Activated naive CD4-positive, alpha-beta T cell treated with anti-CD3 and anti-CD28 coated beads, Interleukin-2, amount 50 U/mL, for 72 hours (primary cell): Measurements from ENCODE around the gene LHX2. TPM values are rescaled to one million over a fixed set of nuclear protein-coding genes. Genes with fewer than 3 reads are reported as not detected.

ENCODE experiments used
- ATAC-seq, 2 donors: fragments of 150-1000 bp; cut with Tn5 transposase; 2 replicates each; pipeline ENCODE4 v1.10.0; 2021; ENCODE audit warnings: mild to moderate bottlenecking in 2 of 2, moderate library complexity in 2 of 2
- DNase-seq, 2 donors: peaks; one replicate each; pipeline ENCODE4 v3.0.0; 2021 to 2022; ENCODE audit warnings: low spot score in 2 of 2
- H3K27ac Mint-ChIP-seq, 2 donors: one replicate each; pipeline ENCODE4 v1.8.0; 2022; ENCODE audit warnings: mild to moderate bottlenecking in 2 of 2, mixed read lengths in 2 of 2
- H3K36me3 Mint-ChIP-seq, 2 donors: one replicate each; pipeline ENCODE4 v1.8.0; 2022; ENCODE audit warnings: mixed read lengths in 2 of 2
- H3K9me3 Mint-ChIP-seq, 2 donors: one replicate each; pipeline ENCODE4 v1.8.0; 2022; ENCODE audit warnings: mixed read lengths in 2 of 2
- total RNA-seq, 2 donors: library from RNA; stranded (reverse); gene quantifications; one replicate each; pipeline ENCODE4 v1.2.3, GENCODE V29; 2022

The LHX2 gene
- total RNA-seq, 2 donors from 2014 or later, result not detected

DNA sequence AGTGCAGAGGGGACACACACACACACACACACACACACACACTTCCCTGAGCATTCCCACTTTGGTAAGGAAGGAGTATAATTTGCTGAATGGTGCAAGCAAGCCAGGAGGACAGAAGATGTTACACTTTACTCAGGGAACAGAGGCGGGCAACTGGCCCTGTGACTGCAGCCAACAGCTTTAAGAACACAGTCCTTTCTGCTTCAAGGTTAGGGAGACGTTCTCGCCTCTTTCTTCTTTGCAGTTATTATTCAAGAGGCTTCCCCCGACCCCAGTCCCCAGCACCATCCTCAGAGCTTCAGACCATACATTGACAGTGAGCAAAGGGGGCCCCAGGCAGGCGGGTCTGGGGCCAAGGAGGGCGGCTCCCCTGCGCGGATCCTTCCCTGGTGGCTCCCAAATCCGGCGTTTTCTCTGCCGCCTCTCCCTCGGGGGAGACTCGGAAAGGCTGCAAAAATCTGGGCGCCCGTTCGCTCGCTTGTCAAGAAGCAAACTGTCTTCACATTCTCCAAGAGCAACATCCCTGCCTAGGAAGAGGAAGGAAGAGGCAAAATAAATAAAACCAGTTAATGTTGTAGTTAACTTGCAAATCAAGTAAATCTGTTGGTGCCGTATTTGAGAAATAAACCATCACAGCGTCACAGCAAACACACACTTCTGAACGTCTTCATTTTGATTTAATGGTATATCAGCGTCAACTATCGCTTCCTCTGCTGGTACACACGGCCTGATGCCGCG lies 3.8 kb upstream of the LHX2 start:
- Mint-ChIP-seq H3K9me3 (no peaks in the 10 kb centered on the region), H3K27ac (no peak overlapping the region), H3K36me3 (peaks cover 11 to 14% of the 10 kb centered on the region in 2 donors)
- ATAC-seq (no peak), DNase-seq (no peak)

DNA sequence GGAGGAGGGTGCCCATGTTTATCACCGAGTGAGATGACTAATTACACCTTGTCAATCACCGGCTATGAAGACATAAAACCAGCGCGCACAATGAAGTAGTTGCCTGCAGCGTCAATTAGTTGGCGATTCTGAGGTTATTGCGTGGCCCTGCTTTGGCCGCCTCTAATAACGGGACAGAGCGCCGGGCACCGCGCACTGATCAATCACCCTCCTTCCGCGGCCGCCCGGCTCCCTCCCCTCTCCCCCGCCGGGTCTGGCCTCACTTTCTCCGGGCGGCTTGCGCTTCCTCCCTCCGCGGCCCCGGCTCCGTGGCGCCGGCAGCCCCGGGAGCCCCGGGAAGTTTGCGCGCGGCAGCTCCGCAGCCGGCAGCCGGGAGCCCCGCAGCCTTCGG lies 3.3 kb upstream of the LHX2 start:
- no peak for DNase-seq
- Mint-ChIP-seq H3K27ac (no peak overlapping the region), H3K36me3 (peaks cover 11 to 14% of the 10 kb centered on the region in 2 donors), H3K9me3 (no peaks in the 10 kb centered on the region)
- peak; percentile 22 to 43 for ATAC-seq

DNA sequence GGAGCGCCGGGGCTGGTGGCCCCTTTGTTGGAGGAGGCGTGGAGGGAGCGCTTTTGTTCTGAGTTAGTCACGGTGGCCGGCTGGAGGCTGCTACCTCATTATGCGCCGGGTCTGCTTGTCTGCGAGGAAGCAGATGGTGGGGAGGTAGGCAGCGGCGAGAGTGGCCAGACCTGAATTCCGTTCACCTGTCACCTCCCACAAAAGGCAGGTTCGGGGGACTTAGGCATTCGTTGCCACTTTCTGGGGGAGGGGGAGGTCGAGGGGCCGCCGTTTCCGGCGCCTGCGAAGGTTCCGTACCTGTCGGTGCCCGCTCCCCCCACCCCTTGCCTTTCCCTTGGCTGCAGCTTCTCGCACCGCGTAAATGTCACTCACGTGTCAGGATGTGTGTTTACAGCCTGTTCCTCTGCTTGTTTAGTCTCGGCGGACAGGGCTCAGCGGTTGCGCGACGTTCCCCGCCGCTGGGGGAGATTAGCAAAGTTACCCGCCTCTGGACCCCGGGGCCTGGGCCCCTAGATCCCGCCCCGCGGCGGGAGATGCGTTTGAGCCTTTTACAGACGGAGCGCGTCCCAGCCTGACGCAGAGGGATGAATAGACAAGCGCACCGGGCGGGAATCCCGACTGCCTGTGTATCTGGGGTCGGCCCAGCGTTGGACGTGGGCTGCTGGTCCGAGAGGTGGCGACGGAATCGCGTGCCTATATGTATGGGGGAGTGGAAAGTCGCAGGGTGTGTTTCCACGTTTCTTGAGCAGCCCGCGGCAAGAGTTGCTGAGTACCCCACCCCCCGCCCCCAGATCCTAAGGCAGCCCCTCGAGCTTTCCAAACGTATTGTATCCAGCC lies 2.7 kb upstream of the LHX2 start:
- ATAC-seq (no peak), DNase-seq (peak in 1 of 2 donors; percentile 28)
- H3K36me3 Mint-ChIP-seq, result peaks cover 11 to 14% of the 10 kb centered on the region in 2 donors
- H3K27ac Mint-ChIP-seq, result no peak overlapping the region
- no peaks in the 10 kb centered on the region for H3K9me3 Mint-ChIP-seq

DNA sequence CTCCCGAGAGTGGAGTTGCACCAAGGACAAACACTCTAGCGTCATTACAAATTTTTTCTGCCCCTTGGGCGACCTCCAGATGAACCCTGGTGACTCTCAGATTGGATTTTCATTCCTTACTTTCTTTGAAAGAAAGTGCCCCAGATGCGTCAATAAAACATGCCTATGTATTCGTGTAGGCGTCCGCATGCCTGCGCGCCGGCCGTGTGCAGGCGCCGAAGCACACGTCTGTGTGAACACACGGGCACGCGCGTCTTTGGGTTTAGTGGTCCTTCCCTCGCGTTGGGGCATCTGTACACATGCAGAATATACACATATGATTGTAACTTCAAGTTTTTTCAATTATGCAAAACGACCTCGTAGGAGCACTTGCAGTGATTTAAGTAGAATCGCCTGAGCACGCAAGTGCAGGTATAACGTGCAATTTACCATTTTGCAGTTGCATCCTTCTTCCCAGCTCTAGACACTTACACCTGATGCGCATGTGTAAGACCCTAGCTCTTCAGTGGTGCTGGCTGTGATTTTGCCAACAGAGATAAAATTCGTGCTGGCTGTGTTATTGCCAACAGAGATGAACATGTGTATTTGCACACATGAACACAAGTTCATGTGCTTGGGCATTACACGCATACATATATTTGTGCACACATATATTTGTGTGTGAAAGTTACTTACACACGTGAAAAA lies 1.9 kb upstream of the LHX2 start:
- ATAC-seq, result no peak
- H3K36me3 Mint-ChIP-seq, result peaks cover 11 to 14% of the 10 kb centered on the region in 2 donors
- peak overlapping the region in 1 of 2 donors; percentile 61 for H3K27ac Mint-ChIP-seq
- no peaks in the 10 kb centered on the region for H3K9me3 Mint-ChIP-seq
- DNase-seq, result no peak

GRCh38 chr9:124010303-124010664 lies 1.3 kb upstream of the LHX2 start:
- Mint-ChIP-seq H3K27ac (no peak overlapping the region), H3K9me3 (no peaks in the 10 kb centered on the region), H3K36me3 (peaks cover 11 to 14% of the 10 kb centered on the region in 2 donors)
- ATAC-seq, result no peak
- DNase-seq, result no peak

DNA sequence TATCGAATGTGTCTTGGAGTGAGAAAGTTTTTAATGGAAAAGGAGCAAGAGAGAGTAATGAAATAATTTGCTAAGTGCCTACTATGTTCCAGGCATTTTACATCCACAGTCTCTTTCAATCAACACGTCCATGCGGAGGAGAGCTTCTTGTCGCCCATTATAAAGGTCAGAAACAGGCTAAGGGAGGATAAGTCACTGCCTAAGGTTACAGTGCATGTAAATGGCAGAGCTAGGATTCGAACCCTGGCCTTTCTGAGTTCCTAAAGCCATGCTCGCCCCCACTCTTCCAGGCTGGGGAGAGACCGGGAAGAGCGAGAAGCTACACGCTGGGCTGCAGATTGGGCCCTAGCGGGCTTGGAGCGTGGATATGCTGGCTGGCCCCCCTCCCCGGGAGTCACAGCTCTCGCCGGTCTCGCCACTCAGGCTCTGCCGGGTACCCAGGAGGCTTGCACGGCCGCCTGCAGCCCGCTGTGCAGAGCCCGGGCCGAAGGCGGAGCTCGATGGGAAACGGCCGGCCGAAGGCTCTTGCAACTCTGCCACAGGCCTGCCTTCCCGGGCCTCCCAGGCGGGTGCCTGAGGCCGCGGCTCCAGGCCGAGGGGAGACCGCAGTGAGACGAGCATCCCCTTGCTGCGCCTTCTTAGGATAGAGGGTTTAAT lies 775 bp upstream of the LHX2 start:
- H3K27ac Mint-ChIP-seq, result no peak overlapping the region
- DNase-seq (no peak), ATAC-seq (no peak)
- peaks cover 11 to 14% of the 10 kb centered on the region in 2 donors for H3K36me3 Mint-ChIP-seq
- no peaks in the 10 kb centered on the region for H3K9me3 Mint-ChIP-seq

DNA sequence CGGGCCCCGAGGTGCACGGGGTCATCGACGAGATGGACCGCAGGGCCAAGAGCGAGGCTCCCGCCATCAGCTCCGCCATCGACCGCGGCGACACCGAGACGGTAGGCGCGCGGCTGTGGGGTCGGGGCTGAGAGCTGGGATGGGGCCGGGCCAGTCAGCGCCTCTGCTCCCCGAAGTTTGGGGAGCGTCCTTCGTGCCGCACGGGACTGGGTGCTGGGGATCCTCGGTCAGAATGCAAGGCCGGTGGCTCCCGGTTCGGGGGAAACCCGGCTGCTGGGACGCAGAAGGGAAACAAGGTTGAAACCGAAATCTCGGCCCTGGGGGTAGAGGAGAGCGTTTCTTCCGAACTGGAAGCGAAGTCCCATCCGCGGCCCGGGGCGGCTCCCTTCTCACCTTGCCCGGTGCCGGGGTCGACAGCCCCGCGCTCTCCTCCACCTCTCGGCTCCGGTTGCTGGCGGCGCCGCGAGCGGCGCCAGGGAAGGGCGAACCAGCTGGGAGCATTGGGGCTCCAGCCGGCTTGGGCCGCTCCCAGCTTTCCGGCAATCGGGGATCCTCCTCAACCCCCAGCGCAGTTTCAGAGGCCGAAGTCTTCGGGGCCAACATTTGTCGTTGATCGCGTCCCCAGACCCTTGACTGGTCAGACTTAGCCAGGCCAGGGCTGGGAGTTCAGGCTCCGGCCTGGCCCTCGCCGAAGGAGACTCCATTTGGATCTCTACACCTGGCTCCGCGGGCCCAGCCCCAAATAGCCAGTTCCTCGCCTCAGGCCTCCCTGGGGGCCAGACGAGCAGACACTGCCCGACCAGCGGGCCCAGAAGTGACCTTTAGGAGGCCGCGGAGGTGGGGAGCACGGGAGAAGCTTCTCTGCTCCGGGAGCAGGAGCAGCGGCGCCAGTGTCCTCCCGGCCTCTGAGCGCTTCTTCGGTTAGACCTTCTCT lies 1.1 kb downstream of the LHX2 start:
- peak in 1 of 2 donors; percentile 11 for ATAC-seq
- Mint-ChIP-seq H3K9me3 (no peaks in the 10 kb centered on the region), H3K36me3 (peaks cover 11 to 14% of the 10 kb centered on the region in 2 donors), H3K27ac (no peak overlapping the region)
- DNase-seq, result no peak

- Mint-ChIP-seq H3K9me3 (no peaks in the 10 kb centered on the region), H3K36me3 (peaks cover 11 to 14% of the 10 kb centered on the region in 2 donors), H3K27ac (no peak overlapping the region)
- DNase-seq, result no peak
- no peak for ATAC-seq
Measured at GRCh38 chr9:124013309-124014210, 2.0 kb downstream of the LHX2 start.

- H3K36me3 Mint-ChIP-seq, result peaks cover 11% of the 10 kb centered on the region in 2 donors
- ATAC-seq (no peak), DNase-seq (no peak)
- no peak overlapping the region for H3K27ac Mint-ChIP-seq
- no peaks in the 10 kb centered on the region for H3K9me3 Mint-ChIP-seq
Measured at GRCh38 chr9:124014211-124014955, 2.8 kb downstream of the LHX2 start.

GRCh38 chr9:124014956-124015660 lies 3.5 kb downstream of the LHX2 start:
- no peaks in the 10 kb centered on the region for H3K9me3 Mint-ChIP-seq
- H3K36me3 Mint-ChIP-seq, result peaks cover 4 to 5% of the 10 kb centered on the region in 2 donors
- peak overlapping the region in 1 of 2 donors; percentile 92 for H3K27ac Mint-ChIP-seq
- no peak for DNase-seq
- ATAC-seq, result no peak

- DNase-seq (no peak), ATAC-seq (no peak)
- Mint-ChIP-seq H3K27ac (peak overlapping the region in 1 of 2 donors; percentile 92), H3K9me3 (no peaks in the 10 kb centered on the region), H3K36me3 (no peaks in the 10 kb centered on the region)
Measured at GRCh38 chr9:124015661-124016131, 4.1 kb downstream of the LHX2 start.

DNA sequence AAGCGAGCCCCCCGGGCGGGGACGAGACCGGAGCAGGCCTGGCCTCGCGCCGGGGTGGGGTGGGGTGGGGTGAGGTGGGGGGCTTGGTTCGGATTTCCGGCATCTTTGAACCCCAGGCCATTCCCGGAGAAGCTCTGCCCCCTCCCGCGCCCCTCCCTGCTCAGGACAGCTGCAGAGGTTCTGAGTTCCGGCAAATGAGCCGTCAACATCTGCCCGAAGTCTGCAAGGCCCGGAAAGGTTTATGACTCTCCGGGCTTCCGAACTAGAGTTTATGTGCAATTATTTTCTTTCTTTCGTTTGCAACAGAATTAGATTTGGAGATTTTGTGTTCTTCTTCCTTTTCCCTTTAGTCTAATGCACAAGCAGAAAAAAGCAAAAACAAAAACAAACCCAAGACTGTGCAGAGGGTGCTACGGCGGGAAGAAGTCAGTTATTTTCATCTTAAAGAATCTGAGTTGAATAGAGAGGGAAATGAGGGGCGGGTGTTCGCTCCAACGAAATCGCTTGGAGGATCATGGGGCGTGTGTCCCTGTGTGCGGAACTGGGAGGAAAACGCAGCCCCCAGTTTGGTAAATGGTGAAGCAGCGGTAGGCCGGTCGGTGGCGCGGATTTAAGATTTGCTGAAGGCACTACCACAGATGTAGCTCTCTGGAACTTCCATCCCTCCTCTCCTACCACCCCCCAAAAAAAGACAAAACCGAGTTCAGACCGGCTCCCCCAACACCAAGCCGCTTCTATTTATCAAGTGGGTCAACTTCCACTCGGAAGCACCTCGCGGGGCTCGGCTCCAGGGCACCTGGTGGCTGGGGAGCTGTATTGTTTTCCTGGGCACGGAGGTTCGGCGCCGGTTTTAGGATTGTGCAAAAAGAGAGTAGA lies 4.8 kb downstream of the LHX2 start:
- peak in 1 of 2 donors; percentile 39 for DNase-seq

More for the DNA sequence above, 4.8 kb downstream of the LHX2 start:
- peak overlapping the region in 1 of 2 donors; percentile 70 for H3K27ac Mint-ChIP-seq
- H3K36me3 Mint-ChIP-seq, result peaks cover 0 to 4% of the 10 kb centered on the region in 2 donors
- ATAC-seq, result no peak
- H3K9me3 Mint-ChIP-seq, result no peaks in the 10 kb centered on the region
